Tibial nerve (tissue), 4 donors: Measurements from ENCODE around the gene IARS1. TPM values are rescaled to one million over a fixed set of nuclear protein-coding genes. Genes with fewer than 3 reads are reported as not detected.

Experiments
- DNase-seq, 2 donors: peaks; one replicate each; pipeline ENCODE4 v3.0.0-alpha.2; 2019; ENCODE audit warnings: low spot score in 2 of 2
- H3K27ac ChIP-seq, 4 donors: fragments of 200-600 bp; sonication (generic) in 3 of 4; one replicate each; pipeline ENCODE4 v1.5.1; 2017 to 2019; ENCODE audit warnings: mild to moderate bottlenecking in 1 of 4
- H3K27me3 ChIP-seq, 2 donors: fragments of 200-600 bp; sonication (generic) in 1 of 2; one replicate each; pipeline versions ENCODE4 v1.5.1 to v1.6.0; 2017 to 2019
- H3K36me3 ChIP-seq, 3 donors: fragments of 200-600 bp; sonication (generic); one replicate each; pipeline ENCODE4 v1.5.1; 2018 to 2019
- H3K4me1 ChIP-seq, 4 donors: fragments of 200-600 bp; sonication (generic) in 3 of 4; one replicate each; pipeline ENCODE4 v1.5.1; 2017 to 2019
- H3K4me3 ChIP-seq, 4 donors: fragments of 200-600 bp; sonication (generic) in 3 of 4; one replicate each; pipeline ENCODE4 v1.5.1; 2017 to 2019; ENCODE audit warnings: mild to moderate bottlenecking in 1 of 4, moderate library complexity in 1 of 4
- H3K9me3 ChIP-seq, 4 donors: fragments of 200-600 bp; sonication (generic) in 3 of 4; one replicate each; pipeline ENCODE4 v1.5.1; 2017 to 2019
- CTCF ChIP-seq, 5 experiments: fragments of 200-600 bp in 3 of 5; fragments of 450-650 bp in 2 of 5; sonication (generic) in 3 of 5; IDR thresholded peaks; one replicate each; pipeline ENCODE4 v1.5.1; 2016 to 2019; ENCODE audit warnings: antibody characterized with exemption in 5 of 5, mild to moderate bottlenecking in 3 of 5, moderate library complexity in 2 of 5
- EP300 ChIP-seq, 2 donors: sonication (generic); formaldehyde crosslinking; IDR thresholded peaks; one replicate each; pipeline ENCODE4 v1.6.1; 2017; ENCODE audit warnings: antibody characterized with exemption in 2 of 2, mild to moderate bottlenecking in 1 of 2
- POLR2A ChIP-seq, 2 donors: fragments of 450-650 bp; IDR thresholded peaks; one replicate each; pipeline ENCODE4 v1.6.1; 2017; ENCODE audit warnings: antibody characterized with exemption in 2 of 2, mild to moderate bottlenecking in 2 of 2, moderate library complexity in 2 of 2
- WGBS, 2 donors: methylation state at CpG; one replicate each; pipeline ENCODE4 v1.1.5; 2018; 5-methylcytosine and 5-hydroxymethylcytosine counted together
- total RNA-seq, 4 donors: library from RNA; depleted of rRNA; stranded (reverse); fragments of >200 nt; gene quantifications; one replicate each; pipeline ENCODE4 v1.1.0, GENCODE V29; 2016

Gene IARS1
- total RNA-seq: 100 to 1,000 TPM in 1 of 4 donors, 10 to 100 TPM in 3; 52.2 to 102 (median 78.1) TPM

- peaks cover 3 to 34% (median 19%) of the 10 kb centered on the region in 4 donors for H3K4me1 ChIP-seq
- H3K27ac ChIP-seq: peak within 1 kb of the TSS; percentile 4 to 81 (median 76)
- no peaks in the 10 kb centered on the region for H3K9me3 ChIP-seq
- TF ChIP-seq CTCF (IDR thresholded peaks at IDR 0.05): peak in 1 of 5 experiments; percentile 73
- peak; percentile 26 to 54 for TF ChIP-seq POLR2A (IDR thresholded peaks at IDR 0.05)
- peak; percentile 18 to 92 for TF ChIP-seq EP300 (IDR thresholded peaks at IDR 0.05)
- peak; percentile 99 to 100 for DNase-seq
- WGBS, 2 donors: 0 to 1% methylated on average over 40 to 58 of the region's 63 CpGs
- H3K4me3 ChIP-seq: peak within 1 kb of the TSS; percentile 62 to 81 (median 67)
- no peaks in the 10 kb centered on the region for H3K27me3 ChIP-seq
- H3K36me3 ChIP-seq: peaks cover 0 to 32% (median 0%) of the 10 kb centered on the region in 3 donors
Observed at GRCh38 chr9:92293452-92294296, at the start of gene IARS1. IARS1 (minus strand) TSS chr9:92293697; CDS start chr9:92289419, 4,278 bp downstream.

DNA sequence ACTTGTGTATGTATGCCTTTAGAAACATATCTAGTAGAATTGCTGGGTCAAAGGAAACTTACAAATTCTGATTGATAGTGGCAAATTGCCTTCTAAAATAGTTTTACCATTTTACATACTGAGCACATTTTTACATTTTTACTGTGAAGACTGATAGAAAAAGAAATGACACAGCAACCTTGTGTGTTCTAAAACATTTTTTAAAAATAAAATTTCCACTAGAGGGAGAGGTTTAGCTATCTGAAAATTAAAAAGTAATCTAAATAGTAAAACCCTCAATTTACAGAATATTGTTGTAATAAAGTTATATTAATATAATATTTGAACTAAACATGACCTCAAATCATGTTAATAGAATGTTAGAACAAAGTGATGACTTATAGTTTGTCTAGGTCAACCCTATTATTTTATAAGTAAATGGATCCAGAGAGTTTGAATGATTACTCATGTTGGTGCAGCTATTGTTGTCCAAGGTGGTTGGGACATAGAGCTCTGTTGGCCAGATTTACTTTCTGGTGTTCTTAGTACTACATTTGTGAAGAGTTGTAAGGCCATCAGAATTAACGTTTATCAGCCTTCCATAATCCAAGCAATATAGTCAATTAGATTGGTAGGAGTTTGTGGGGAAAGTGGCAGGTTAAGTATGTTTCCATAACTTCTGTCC lies 49.5 kb upstream of the IARS1 start:
- no peak for DNase-seq
- Histone ChIP-seq H3K36me3 (peaks cover 0 to 36% (median 0%) of the 10 kb centered on the region in 3 donors), H3K4me3 (no peak overlapping the region), H3K27me3 (no peaks in the 10 kb centered on the region), H3K4me1 (no peaks in the 10 kb centered on the region), H3K27ac (peak overlapping the region in 1 of 4 donors; percentile 8), H3K9me3 (no peaks in the 10 kb centered on the region)
- WGBS, 2 donors: 70 to 82% methylated on average over 1 of the region's 1 CpG
- peak in 3 of 5 experiments; percentile 18 to 49 (median 35) for TF ChIP-seq CTCF (IDR thresholded peaks at IDR 0.05)
- no peak for TF ChIP-seq EP300 (IDR thresholded peaks at IDR 0.05)

- H3K9me3 ChIP-seq: no peaks in the 10 kb centered on the region
- no peaks in the 10 kb centered on the region for H3K4me1 ChIP-seq
- no peaks in the 10 kb centered on the region for H3K27me3 ChIP-seq
- TF ChIP-seq CTCF (IDR thresholded peaks at IDR 0.05) (no peak), POLR2A (IDR thresholded peaks at IDR 0.05) (no peak), EP300 (IDR thresholded peaks at IDR 0.05) (no peak)
- no peak overlapping the region for H3K4me3 ChIP-seq
- WGBS, 2 donors: 67 to 86% methylated on average over 1 of the region's 1 CpG
- no peak for DNase-seq
- H3K27ac ChIP-seq: no peak overlapping the region
- peaks cover 0 to 42% (median 0%) of the 10 kb centered on the region in 3 donors for H3K36me3 ChIP-seq
Observed at GRCh38 chr9:92341578-92341977, 48.1 kb upstream of the IARS1 start.

DNA sequence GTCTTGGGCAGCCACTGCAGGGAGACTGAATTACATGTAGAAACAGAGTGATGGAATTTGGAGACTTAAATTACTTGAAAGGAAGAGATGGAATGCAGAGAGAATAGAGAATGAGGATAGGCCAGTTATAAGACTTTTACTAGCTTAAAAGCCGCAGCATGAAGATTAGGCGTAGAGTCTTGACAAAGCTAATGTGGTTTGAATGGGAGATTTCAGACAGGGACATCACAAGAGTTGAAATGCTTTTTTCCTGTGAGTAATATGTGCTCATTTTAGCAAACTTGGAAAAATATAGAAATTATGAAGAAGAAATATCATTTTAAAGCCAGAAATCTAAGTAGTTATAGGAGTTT lies 39.8 kb upstream of the IARS1 start:
- Histone ChIP-seq H3K27ac (no peak overlapping the region), H3K4me3 (no peak overlapping the region), H3K27me3 (no peaks in the 10 kb centered on the region), H3K9me3 (no peaks in the 10 kb centered on the region), H3K4me1 (peaks cover 0 to 3% (median 0%) of the 10 kb centered on the region in 4 donors), H3K36me3 (peaks cover 0 to 14% (median 0%) of the 10 kb centered on the region in 3 donors)
- 75 to 79% methylated on average over 2 of the region's 2 CpGs for WGBS, 2 donors
- DNase-seq: no peak
- no peak for TF ChIP-seq EP300 (IDR thresholded peaks at IDR 0.05)
- no peak for TF ChIP-seq CTCF (IDR thresholded peaks at IDR 0.05)
- no peak for TF ChIP-seq POLR2A (IDR thresholded peaks at IDR 0.05)
